Activated CD4-positive, alpha-beta T cell treated with anti-CD3 and anti-CD28 coated beads, Interleukin-10, Interleukin-2, amounts not matched to agents 100 ng/mL and 50 ng/mL, durations not matched to agents 16 hours and 8 hours (primary cell): ENCODE data around the gene BMPR1A.
"Not testable (repeated sequence)": the region's sequence is repeated elsewhere in the genome, so short reads cannot be mapped to it uniquely, and the experiment has no call there.

Experiments used
- DNase-seq: peaks from one replicate; pipeline ENCODE4 v3.0.0-alpha.2; 2020

BMPR1A gene

GRCh38 chr10:86899670-86900276 is 143.4 kb downstream of the BMPR1A start:
- DNase-seq: peak; percentile 53

DNA sequence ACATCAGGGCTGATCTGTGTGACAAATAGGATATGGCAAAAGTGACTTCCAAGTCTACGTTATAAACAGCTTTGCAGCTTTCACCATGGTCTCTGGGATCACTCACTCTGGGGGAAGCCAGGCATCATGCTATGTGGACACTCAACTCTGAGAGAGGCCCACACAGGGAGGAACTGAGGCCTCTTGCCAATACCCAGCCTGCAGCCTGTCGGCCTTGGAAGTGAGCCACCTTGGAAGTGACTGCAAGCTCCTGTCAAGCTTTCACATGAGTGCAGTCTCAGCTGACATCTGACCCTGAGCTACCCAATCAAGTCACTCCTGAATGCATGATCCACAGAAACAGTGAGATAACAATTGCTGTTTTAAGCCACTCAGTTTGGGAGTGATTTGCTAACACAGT is 144.5 kb downstream of the BMPR1A start:
- DNase-seq: no peak

GRCh38 chr10:86904600-86904999 is 148.2 kb downstream of the BMPR1A start:
- DNase-seq: no peak

DNA sequence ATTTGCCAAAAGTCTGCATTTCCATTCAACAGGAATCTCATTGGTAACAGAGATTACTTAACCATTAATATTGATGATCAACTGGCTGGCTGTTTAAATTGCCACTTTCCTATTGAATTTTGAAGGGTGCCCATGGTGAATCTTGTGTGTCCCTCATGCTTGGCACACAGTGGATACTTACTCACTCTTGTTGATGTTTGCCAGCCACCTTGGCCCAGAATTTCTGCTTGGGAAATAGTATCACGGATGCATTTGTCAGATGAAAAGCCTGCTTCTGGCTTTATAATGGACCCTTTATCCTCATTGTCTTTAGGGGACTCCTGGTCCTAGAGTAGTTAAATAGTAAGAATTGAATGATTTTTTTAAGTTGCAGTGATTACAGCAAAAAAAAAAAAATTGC is 149.0 kb downstream of the BMPR1A start:
- DNase-seq: no peak

- DNase-seq: no peak
Observed at GRCh38 chr10:86914734-86915133, 158.3 kb downstream of the BMPR1A start.

- no peak for DNase-seq
Observed at GRCh38 chr10:86918022-86918471, 161.6 kb downstream of the BMPR1A start.

- no peak for DNase-seq
Observed at GRCh38 chr10:86922553-86922961, 166.1 kb downstream of the BMPR1A start.

- DNase-seq: no peak
Observed at GRCh38 chr10:86929468-86930380, 173.3 kb downstream of the BMPR1A start.

GRCh38 chr10:86931872-86932271 is 175.5 kb downstream of the BMPR1A start:
- DNase-seq: no peak

- DNase-seq: no peak
Observed at GRCh38 chr10:86932674-86933073, 176.3 kb downstream of the BMPR1A start.

DNA sequence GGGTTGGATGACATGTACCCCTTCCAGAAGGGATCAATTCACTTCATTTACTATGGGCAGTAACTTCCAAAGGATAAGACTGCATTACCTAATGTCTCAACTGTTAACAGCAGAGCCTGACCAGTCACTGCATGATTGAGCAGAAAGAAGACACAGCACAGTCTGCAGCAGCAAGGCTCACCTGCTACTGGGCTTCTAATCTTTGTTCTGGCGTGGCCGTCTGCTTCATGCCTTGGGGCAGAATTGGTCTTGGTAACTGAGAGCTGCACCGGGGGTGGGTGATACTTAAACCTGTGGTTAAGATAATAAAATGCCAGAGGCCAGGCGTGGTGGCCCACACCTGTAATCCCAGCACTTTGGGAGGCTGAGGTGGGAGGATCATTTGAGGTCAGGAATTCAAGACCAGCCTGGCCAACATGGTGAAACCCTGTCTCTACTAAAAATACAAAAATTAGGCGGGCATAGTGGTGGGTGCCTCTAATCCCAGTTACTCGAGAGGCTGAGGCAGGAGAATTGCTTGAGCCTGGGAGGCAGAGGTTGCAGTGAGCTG is 177.8 kb downstream of the BMPR1A start:
- DNase-seq: not testable (repeated sequence)

- DNase-seq: no peak
Observed at GRCh38 chr10:86936661-86937501, 180.5 kb downstream of the BMPR1A start.

DNA sequence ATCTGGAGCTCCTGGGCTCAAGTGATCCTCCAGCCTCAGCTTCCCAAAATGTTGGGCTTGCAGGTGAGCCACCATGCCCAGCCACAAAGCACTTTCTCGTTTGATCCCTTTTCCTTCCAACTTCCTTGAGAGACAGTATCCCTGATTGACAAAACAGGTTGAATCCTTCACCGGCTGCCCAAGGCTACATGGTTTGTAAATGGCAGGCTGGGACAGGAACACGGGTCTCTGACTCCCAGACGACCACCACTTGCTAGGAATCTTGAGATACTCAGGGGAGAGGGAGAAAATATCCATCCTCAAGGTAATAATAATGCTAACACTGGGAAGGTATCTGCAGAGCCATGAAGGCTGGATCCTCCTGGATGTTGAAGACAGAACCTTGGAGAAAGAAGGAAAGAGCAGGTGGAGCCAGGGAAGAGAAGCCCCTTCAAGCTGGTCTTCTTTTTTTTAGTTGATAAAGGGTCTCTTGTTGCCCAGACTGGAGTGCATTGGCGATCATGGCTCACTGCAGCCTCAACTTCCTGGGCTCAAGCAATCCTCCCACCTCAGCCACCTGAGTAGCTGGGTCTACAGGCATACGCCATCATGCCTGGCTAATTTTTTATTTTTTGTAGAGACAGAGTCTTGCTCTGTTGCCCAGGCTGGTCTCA is 181.2 kb downstream of the BMPR1A start:
- DNase-seq: no peak

DNA sequence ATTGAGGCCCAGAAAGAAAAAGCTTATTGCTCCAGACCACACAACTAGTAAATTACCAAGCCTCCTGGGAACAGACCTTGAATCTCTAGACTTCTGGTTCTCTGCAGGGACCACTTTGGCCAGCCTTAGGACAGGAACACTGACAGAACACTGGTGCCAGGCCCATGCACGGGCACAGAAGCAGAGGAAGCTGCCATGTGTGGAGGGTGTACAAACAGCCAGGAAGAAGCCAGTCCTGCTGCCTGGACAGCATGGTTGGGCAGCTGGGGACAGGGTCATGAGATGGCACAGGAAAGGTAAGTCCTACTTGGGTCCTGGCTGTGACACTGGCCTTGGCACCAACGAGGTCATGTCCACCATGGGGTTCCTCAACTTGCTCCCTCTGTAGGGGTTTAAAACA is 181.8 kb downstream of the BMPR1A start:
- no peak for DNase-seq

GRCh38 chr10:86940076-86940475 is 183.7 kb downstream of the BMPR1A start:
- not testable (repeated sequence) for DNase-seq

- DNase-seq: no peak
Observed at GRCh38 chr10:86940677-86941076, 184.3 kb downstream of the BMPR1A start.

DNA sequence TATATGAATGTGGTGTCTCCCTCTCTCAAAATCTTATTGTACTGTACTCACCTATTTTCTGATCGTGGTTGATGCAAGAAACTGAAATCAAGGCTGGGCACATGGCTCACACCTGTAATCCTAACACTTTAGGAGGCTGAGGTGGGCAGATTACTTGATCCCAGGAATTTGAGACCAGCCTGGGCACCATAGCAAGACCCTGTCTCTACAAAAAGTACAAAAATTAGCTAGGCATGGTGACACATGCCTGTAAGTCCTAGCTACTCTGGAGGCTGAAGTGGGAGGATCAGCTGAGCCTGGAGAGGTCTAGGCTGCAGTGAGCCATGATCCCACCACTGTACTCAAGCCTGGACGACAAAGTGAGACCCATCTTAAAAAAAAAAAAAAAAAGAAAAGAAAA is 185.0 kb downstream of the BMPR1A start:
- DNase-seq: no peak

DNA sequence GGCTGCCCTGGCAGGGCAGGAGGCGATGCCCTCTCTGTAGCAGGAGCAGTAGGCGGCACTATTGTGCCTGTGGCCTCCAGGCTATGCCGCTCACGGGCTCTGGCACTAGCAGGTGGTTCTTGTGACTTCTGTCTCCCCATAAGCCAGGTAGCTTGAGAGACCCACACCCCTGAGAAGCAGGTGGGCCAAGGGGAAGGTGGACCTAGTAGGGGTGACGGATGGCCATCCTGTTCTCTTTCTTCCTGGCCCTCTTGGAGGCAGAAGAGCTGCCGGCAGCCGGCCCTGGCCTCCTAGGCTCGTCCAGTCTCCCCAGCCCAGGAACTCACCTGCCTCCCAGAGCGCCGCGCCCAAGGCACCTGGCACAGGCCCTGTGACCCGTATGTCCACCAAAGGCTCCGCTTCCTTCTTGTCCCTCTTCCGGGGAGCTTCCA is 185.6 kb downstream of the BMPR1A start:
- no peak for DNase-seq

DNA sequence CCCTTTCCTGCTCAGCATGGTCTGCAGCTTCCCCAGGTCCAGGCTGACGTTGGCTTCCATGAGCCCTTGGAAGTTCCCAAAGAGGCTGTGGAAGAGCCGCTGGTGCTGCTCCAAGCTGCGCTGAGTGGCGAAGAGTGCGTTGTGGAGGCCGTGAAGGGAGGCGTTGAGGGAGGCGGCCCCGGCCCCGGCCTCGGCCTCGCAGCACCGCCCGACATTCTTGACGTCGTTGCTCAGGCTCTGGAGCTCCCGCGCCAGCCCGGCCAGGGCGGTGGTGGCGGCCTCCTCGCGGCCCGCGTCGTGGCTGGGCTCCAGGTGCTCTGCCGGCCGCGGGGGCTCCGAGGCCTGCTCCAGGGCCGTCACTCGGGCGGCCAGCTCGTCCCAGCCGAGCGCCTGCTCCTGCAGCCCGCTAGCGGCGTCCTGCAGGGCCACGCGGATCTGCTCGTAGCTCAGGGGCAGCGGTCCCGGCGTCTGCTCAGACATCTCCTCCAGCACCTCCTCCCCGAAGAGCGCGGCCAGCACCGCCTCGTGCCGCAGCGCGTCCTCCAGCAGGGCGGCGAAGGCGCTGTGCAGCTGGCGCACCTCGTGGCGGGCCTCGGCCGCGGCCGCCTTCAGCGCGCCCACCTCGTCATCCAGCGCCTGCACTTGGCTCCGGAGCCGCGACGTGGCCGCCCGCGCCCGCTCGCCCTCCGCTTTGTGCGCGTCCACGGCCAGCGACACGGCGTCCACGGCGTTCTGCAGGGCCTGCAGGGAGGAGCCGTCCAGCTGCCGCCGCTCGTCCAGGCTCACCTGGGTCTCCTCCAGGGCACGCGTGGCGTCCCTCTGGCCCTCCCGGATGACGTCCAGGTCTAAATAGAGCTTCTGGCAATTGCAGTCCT is 186.3 kb downstream of the BMPR1A start:
- no peak for DNase-seq

GRCh38 chr10:86943316-86944030 is 187.1 kb downstream of the BMPR1A start:
- no peak for DNase-seq

DNA sequence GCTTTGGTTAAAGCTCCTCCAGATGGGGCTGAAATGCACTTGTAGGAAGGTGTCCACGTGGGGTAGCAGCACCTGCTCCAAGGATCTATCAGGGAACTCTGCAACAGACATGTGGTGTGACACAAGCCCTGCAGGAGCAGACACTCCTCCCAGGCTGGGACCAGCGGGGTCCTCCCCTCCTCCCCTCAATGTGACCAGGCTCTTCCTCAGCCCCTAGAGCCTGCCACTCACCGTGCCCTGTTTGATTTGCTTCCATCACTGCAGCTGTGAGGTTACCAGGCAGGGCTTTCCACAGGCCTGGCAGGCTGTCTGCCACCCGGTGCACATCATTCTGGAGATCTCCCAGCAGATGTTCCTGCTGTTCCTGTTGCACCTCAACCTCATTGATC is 187.6 kb downstream of the BMPR1A start:
- DNase-seq: no peak
